GM21786 (cell line): ENCODE measurements around the gene AATF.

Source experiments
- ATAC-seq: cut with Tn5 transposase; IDR thresholded peaks from one replicate; pipeline ENCODE4 v1.9.1; 2021; ENCODE audit not compliant: unreplicated experiment

AATF gene

GRCh38 chr17:37041932-37042331, 93.2 kb downstream of the AATF start:
- no peak for ATAC-seq

- no peak for ATAC-seq
These were observed 94.4 kb downstream of the AATF start for GRCh38 chr17:37043201-37043600.

GRCh38 chr17:37045351-37045922, 96.7 kb downstream of the AATF start:
- ATAC-seq = no peak

GRCh38 chr17:37047631-37048104, 98.9 kb downstream of the AATF start:
- ATAC-seq = peak; percentile 45

- ATAC-seq = no peak
These were observed 100.1 kb downstream of the AATF start for GRCh38 chr17:37048811-37049210.

- ATAC-seq = no peak
These were observed 102.2 kb downstream of the AATF start for GRCh38 chr17:37050920-37051319.

- no peak for ATAC-seq
These were observed 102.6 kb downstream of the AATF start for GRCh38 chr17:37051381-37051780.

GRCh38 chr17:37051833-37052232, 103.1 kb downstream of the AATF start:
- no peak for ATAC-seq

- ATAC-seq = no peak
These were observed 103.7 kb downstream of the AATF start for GRCh38 chr17:37052450-37052849.

- no peak for ATAC-seq
These were observed 106.1 kb downstream of the AATF start for GRCh38 chr17:37054894-37055293.

GRCh38 chr17:37056622-37057021, 107.9 kb downstream of the AATF start:
- no peak for ATAC-seq

- ATAC-seq = no peak
These were observed 110.7 kb downstream of the AATF start for GRCh38 chr17:37059493-37059892.

- no peak for ATAC-seq
These were observed 111.3 kb downstream of the AATF start for GRCh38 chr17:37060094-37060493.

GRCh38 chr17:37060928-37061327, 112.2 kb downstream of the AATF start:
- no peak for ATAC-seq

- no peak for ATAC-seq
These were observed 113.3 kb downstream of the AATF start for GRCh38 chr17:37062021-37062420.

GRCh38 chr17:37064206-37064605, 115.5 kb downstream of the AATF start:
- ATAC-seq = no peak

- no peak for ATAC-seq
These were observed 116.2 kb downstream of the AATF start for GRCh38 chr17:37064956-37065355.

GRCh38 chr17:37065486-37066321, 117.0 kb downstream of the AATF start:
- ATAC-seq = no peak

GRCh38 chr17:37066322-37067255, 117.8 kb downstream of the AATF start:
- no peak for ATAC-seq

GRCh38 chr17:37067555-37068111, 118.9 kb downstream of the AATF start:
- ATAC-seq = no peak

GRCh38 chr17:37068266-37068665, 119.5 kb downstream of the AATF start:
- ATAC-seq = no peak
